ENCODE data around the gene MEGF11.

The MEGF11 gene

GRCh38 chr15:65945616-65946015, 307.9 kb downstream of the MEGF11 start:
- ChIA-PET CTCF (interaction anchor here (1.0 kb wide), 1 partner anchor 16 kb away, joined by 3 read pairs; no protein-coding TSS in a partner anchor), POLR2A (no interaction called here)
- DNase-seq (ENCODE audit: extremely low spot score), result peak; percentile 24
- TF ChIP-seq ZNF384 (IDR thresholded peaks at IDR 0.05) (no peak), ARNT (IDR thresholded peaks at IDR 0.05) (no peak), LEF1 (IDR thresholded peaks at IDR 0.05; ENCODE audit: borderline replicate concordance) (no peak), TARDBP (IDR thresholded peaks at IDR 0.05) (no peak), FOXK2 (IDR thresholded peaks at IDR 0.05) (no peak), PKNOX1 (IDR thresholded peaks at IDR 0.05) (no peak), SP1 (IDR thresholded peaks at IDR 0.05) (no peak), ELF4 (IDR thresholded peaks at IDR 0.05) (no peak), BHLHE40 (IDR thresholded peaks at IDR 0.05; ENCODE audit: borderline replicate concordance) (no peak), FOXM1 (IDR thresholded peaks at IDR 0.05; ENCODE audit: borderline replicate concordance) (no peak), HDGF (IDR thresholded peaks at IDR 0.05; ENCODE audit: borderline replicate concordance) (no peak), SUZ12 (IDR thresholded peaks at IDR 0.05) (no peak), FOXA1 (IDR thresholded peaks at IDR 0.05) (no peak)

GRCh38 chr15:65944404-65944803, 309.1 kb downstream of the MEGF11 start:
- DNase-seq (ENCODE audit: extremely low spot score), result no peak
- TF ChIP-seq SUZ12 (IDR thresholded peaks at IDR 0.05), result no peak
- no peak for TF ChIP-seq PKNOX1 (IDR thresholded peaks at IDR 0.05)
- TF ChIP-seq FOXM1 (IDR thresholded peaks at IDR 0.05; ENCODE audit: borderline replicate concordance), result no peak
- TF ChIP-seq HDGF (IDR thresholded peaks at IDR 0.05; ENCODE audit: borderline replicate concordance), result no peak
- no peak for TF ChIP-seq NFRKB (IDR thresholded peaks at IDR 0.05)
- no peak for TF ChIP-seq TARDBP (IDR thresholded peaks at IDR 0.05)
- no peak for TF ChIP-seq ZNF384 (IDR thresholded peaks at IDR 0.05)
- no peak for TF ChIP-seq ARNT (IDR thresholded peaks at IDR 0.05)
- no peak for TF ChIP-seq CTBP1 (IDR thresholded peaks at IDR 0.05; ENCODE audit: borderline replicate concordance)
- no peak for TF ChIP-seq L3MBTL2 (conservative IDR thresholded peaks at IDR 0.05)
- no peak for TF ChIP-seq ELF4 (IDR thresholded peaks at IDR 0.05)
- TF ChIP-seq FOXA1 (IDR thresholded peaks at IDR 0.05), result no peak
- TF ChIP-seq LEF1 (IDR thresholded peaks at IDR 0.05; ENCODE audit: borderline replicate concordance), result no peak
- no peak for TF ChIP-seq BHLHE40 (IDR thresholded peaks at IDR 0.05; ENCODE audit: borderline replicate concordance)
- CTCF ChIA-PET, result no interaction called here
- POLR2A ChIA-PET, result no interaction called here

- POLR2A ChIA-PET, result no interaction called here
- CTCF ChIA-PET, result no interaction called here
- no peak for DNase-seq (ENCODE audit: extremely low spot score)
- no peak for TF ChIP-seq ARNT (IDR thresholded peaks at IDR 0.05)
- no peak for TF ChIP-seq ZNF384 (IDR thresholded peaks at IDR 0.05)
- TF ChIP-seq SUZ12 (IDR thresholded peaks at IDR 0.05), result no peak
- no peak for TF ChIP-seq FOXK2 (IDR thresholded peaks at IDR 0.05)
- TF ChIP-seq TARDBP (IDR thresholded peaks at IDR 0.05), result no peak
- TF ChIP-seq ELF4 (IDR thresholded peaks at IDR 0.05), result no peak
- TF ChIP-seq PKNOX1 (IDR thresholded peaks at IDR 0.05), result no peak
- no peak for TF ChIP-seq SP1 (IDR thresholded peaks at IDR 0.05)
- TF ChIP-seq FOXM1 (IDR thresholded peaks at IDR 0.05; ENCODE audit: borderline replicate concordance), result no peak
- no peak for TF ChIP-seq BHLHE40 (IDR thresholded peaks at IDR 0.05; ENCODE audit: borderline replicate concordance)
- no peak for TF ChIP-seq L3MBTL2 (conservative IDR thresholded peaks at IDR 0.05)
- no peak for TF ChIP-seq FOXA1 (IDR thresholded peaks at IDR 0.05)
- no peak for TF ChIP-seq LEF1 (IDR thresholded peaks at IDR 0.05; ENCODE audit: borderline replicate concordance)
- TF ChIP-seq NFRKB (IDR thresholded peaks at IDR 0.05), result no peak
- no peak for TF ChIP-seq CTBP1 (IDR thresholded peaks at IDR 0.05; ENCODE audit: borderline replicate concordance)
- no peak for TF ChIP-seq HDGF (IDR thresholded peaks at IDR 0.05; ENCODE audit: borderline replicate concordance)
Observed at GRCh38 chr15:65942436-65942835, 311.1 kb downstream of the MEGF11 start.

- TF ChIP-seq FOXK2 (IDR thresholded peaks at IDR 0.05), result no peak
- no peak for TF ChIP-seq FOXA1 (IDR thresholded peaks at IDR 0.05)
- TF ChIP-seq FOXM1 (IDR thresholded peaks at IDR 0.05; ENCODE audit: borderline replicate concordance), result no peak
- TF ChIP-seq BHLHE40 (IDR thresholded peaks at IDR 0.05; ENCODE audit: borderline replicate concordance), result no peak
- no peak for TF ChIP-seq SP1 (IDR thresholded peaks at IDR 0.05)
- TF ChIP-seq SUZ12 (IDR thresholded peaks at IDR 0.05), result no peak
- TF ChIP-seq NFRKB (IDR thresholded peaks at IDR 0.05), result no peak
- ChIA-PET POLR2A (no interaction called here), CTCF (no interaction called here)
- DNase-seq (ENCODE audit: extremely low spot score), result no peak
Observed at GRCh38 chr15:65940618-65940909, 313.0 kb downstream of the MEGF11 start.

- ChIA-PET CTCF (no interaction called here), POLR2A (no interaction called here)
- TF ChIP-seq CTBP1 (IDR thresholded peaks at IDR 0.05; ENCODE audit: borderline replicate concordance) (no peak), L3MBTL2 (conservative IDR thresholded peaks at IDR 0.05) (no peak), LEF1 (IDR thresholded peaks at IDR 0.05; ENCODE audit: borderline replicate concordance) (no peak), FOXM1 (IDR thresholded peaks at IDR 0.05; ENCODE audit: borderline replicate concordance) (no peak), PKNOX1 (IDR thresholded peaks at IDR 0.05) (no peak), FOXA1 (IDR thresholded peaks at IDR 0.05) (no peak)
- DNase-seq (ENCODE audit: extremely low spot score), result no peak
Observed at GRCh38 chr15:65939901-65940617, 313.5 kb downstream of the MEGF11 start.
